ENCODE data around the gene OR10G2.

- no peak for TF ChIP-seq POLR2AphosphoS5 (IDR thresholded peaks at IDR 0.05; ENCODE audit: low read depth, low read length)
- TF ChIP-seq SIN3A (IDR thresholded peaks at IDR 0.05; ENCODE audit: borderline replicate concordance, insufficient read depth, low read length) = no peak
- TF ChIP-seq, protein P1, sequence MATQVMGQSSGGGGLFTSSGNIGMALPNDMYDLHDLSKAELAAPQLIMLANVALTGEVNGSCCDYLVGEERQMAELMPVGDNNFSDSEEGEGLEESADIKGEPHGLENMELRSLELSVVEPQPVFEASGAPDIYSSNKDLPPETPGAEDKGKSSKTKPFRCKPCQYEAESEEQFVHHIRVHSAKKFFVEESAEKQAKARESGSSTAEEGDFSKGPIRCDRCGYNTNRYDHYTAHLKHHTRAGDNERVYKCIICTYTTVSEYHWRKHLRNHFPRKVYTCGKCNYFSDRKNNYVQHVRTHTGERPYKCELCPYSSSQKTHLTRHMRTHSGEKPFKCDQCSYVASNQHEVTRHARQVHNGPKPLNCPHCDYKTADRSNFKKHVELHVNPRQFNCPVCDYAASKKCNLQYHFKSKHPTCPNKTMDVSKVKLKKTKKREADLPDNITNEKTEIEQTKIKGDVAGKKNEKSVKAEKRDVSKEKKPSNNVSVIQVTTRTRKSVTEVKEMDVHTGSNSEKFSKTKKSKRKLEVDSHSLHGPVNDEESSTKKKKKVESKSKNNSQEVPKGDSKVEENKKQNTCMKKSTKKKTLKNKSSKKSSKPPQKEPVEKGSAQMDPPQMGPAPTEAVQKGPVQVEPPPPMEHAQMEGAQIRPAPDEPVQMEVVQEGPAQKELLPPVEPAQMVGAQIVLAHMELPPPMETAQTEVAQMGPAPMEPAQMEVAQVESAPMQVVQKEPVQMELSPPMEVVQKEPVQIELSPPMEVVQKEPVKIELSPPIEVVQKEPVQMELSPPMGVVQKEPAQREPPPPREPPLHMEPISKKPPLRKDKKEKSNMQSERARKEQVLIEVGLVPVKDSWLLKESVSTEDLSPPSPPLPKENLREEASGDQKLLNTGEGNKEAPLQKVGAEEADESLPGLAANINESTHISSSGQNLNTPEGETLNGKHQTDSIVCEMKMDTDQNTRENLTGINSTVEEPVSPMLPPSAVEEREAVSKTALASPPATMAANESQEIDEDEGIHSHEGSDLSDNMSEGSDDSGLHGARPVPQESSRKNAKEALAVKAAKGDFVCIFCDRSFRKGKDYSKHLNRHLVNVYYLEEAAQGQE (IDR thresholded peaks at IDR 0.05; ENCODE audit: insufficient read depth in 1 of 2, low read depth in 2 of 2, low read length in 2 of 2) = no peak
- TF ChIP-seq TAF1 (IDR thresholded peaks at IDR 0.05; ENCODE audit: borderline replicate concordance, insufficient read depth, low read length) = no peak
These were observed 17.1 kb downstream of the OR10G2 start for GRCh38 chr14:21617614-21618013.

Data from PFSK-1 (cell line).